NCI-H1694 treated with DMSO at 0.1 percent for 48 hours (cell line): ENCODE measurements around the gene DNASE1L1.

Experiments
- DNase-seq: peaks from one replicate; lab custom pipeline; 2025; lab: John Stamatoyannopoulos, UW

DNASE1L1 gene

GRCh38 chrX:154382483-154383069, 26.5 kb downstream of the DNASE1L1 start:
- DNase-seq: no peak

GRCh38 chrX:154381271-154381670, 27.8 kb downstream of the DNASE1L1 start:
- DNase-seq: no peak

- no peak for DNase-seq
Measured at GRCh38 chrX:154380787-154381186, 28.3 kb downstream of the DNASE1L1 start.

DNA sequence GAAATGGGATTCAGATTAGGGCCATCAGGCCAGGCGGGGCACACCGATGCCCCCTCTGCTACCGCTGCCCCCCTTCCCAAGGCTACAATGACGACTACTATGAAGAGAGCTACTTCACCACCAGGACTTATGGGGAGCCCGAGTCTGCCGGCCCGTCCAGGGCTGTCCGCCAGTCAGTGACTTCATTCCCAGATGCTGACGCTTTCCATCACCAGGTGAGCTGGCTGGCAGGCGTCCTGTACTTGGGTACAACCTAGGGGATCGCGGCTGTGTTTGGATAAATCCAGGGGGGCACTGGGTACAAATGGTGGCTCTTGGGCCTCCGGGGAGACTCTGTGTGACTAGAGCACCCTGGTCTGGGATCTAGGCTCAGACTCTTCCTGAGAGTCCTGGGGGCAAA, 28.9 kb downstream of the DNASE1L1 start:
- DNase-seq: no peak

DNA sequence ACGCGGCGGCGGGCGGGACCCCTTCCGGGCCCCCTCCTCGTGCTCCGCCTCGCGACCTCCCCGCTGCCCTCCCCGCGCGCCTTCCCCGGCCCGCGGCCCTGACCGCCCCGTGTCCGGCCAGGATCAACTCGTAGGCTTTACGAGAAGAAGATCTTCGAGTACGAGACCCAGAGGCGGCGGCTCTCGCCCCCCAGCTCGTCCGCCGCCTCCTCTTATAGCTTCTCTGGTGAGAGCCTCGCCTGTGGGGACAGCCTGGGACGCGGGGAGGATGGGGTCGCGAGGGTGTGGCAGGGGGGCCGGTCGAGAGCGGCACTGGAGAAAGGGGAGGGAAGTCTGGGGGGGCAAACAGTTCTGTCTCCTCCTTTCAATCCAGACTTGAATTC, 29.5 kb downstream of the DNASE1L1 start:
- no peak for DNase-seq

GRCh38 chrX:154378799-154379568, 30.1 kb downstream of the DNASE1L1 start, which contains the start of gene EMD:
Gene EMD, plus strand, starts transcription at chrX:154379295. Its CDS starts 190 bp downstream, at chrX:154379485.
- DNase-seq: peak; percentile 94

- no peak for DNase-seq
Measured at GRCh38 chrX:154378059-154378798, 30.8 kb downstream of the DNASE1L1 start.

GRCh38 chrX:154376774-154377173, 32.3 kb downstream of the DNASE1L1 start:
- no peak for DNase-seq

GRCh38 chrX:154375156-154375504, 33.9 kb downstream of the DNASE1L1 start:
- DNase-seq: no peak

- DNase-seq: no peak
Measured at GRCh38 chrX:154374313-154375155, 34.5 kb downstream of the DNASE1L1 start, which contains the start of gene FLNA. Gene FLNA, minus strand, starts transcription at chrX:154374634. Its CDS starts 3,389 bp downstream, at chrX:154371245.

GRCh38 chrX:154373340-154374306, 35.4 kb downstream of the DNASE1L1 start:
- DNase-seq: peak; percentile 79

GRCh38 chrX:154372612-154373022, 36.4 kb downstream of the DNASE1L1 start:
- DNase-seq: no peak

GRCh38 chrX:154371789-154372300, 37.2 kb downstream of the DNASE1L1 start:
- no peak for DNase-seq

DNA sequence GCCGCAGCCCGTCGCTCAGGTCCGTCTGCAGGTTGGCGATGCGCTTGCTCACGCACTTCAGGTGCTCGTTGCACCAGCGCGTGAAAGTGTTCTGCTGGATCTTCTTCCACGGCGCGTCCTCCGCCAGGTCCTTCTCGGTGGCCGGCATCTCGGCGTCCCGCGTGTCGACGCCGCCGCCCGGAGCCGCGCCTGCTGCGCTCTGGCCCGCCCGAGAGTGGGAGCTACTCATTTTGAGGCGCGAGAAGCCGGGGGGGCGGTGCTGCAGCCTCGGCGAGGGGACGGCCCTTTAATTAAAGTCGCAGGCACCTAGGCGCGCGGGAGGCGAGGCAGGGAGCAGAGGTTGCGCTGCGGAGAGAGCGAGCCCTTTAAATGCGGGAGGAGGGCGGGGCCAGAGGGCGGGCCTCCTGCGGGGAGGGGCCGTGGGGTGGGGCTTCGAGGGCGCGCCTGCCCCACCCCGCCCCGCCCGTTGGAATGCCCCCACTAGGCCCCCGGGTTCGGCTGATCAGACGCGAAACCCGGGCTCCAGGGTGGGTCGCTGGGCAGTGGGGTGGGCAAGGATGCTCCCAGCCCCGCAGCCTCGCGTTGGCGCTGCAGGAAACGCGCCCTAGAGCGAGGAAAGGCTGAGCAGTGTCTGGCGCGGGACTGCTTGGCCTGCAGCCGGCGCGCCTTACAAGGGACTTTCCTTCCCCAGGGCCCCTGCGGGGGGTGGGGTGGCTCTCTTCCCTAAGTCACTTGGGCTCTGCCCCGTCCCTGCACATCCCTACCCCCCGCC, 37.9 kb downstream of the DNASE1L1 start:
- DNase-seq: peak; percentile 87

- DNase-seq: no peak
Measured at GRCh38 chrX:154370300-154371016, 38.6 kb downstream of the DNASE1L1 start.

DNA sequence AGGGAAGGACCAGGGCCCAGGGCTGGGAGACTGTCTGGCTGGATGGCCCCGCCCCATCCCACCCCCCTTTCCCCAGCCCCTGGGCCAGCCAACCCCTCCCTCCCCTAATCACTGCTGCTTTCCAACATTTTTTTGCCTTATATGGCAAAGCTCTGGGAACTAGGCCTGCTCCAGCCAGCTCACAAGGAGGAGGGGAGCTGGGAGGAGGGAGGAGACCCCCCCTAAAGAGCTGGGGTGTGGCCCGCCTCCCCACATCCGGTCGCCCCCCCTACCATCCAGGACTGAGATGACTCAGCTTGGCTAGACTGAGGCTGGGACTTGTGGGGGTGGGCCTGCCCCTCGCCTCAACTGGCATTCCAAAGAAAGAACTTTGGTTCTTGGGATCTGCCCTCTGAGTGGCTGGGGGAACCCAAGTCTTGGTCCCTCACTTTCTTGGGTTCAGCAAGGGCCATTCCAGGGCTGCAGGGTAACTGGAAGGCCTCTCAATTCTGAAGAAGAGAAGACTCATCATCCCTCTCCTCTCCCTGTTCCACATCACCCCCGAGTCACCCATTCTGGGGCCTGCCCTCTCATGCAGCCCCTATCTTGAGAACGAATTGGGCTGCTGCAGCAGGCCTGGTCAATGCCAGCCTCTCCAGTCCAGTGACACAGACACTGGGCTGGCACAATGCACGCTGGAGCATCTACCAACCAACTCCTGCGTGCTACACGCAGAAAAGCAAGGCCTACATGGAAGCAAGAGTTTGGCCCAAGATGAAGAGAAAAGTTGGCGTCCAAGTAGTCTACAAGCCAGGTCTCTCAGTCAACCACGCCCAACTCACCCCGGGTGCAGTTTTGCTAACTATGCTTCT, 39.4 kb downstream of the DNASE1L1 start:
- peak; percentile 60 for DNase-seq

- no peak for DNase-seq
Measured at GRCh38 chrX:154368630-154369448, 40.2 kb downstream of the DNASE1L1 start.
